OCI-M1 (cell line): ENCODE results near the gene GCGR.
A peak's percentile ranks its signal among the peaks of the same experiment; 100 is the strongest.

Source experiments
- DNase-seq: peaks from one replicate; lab custom pipeline; 2025; lab: John Stamatoyannopoulos, UW

The GCGR gene

DNA sequence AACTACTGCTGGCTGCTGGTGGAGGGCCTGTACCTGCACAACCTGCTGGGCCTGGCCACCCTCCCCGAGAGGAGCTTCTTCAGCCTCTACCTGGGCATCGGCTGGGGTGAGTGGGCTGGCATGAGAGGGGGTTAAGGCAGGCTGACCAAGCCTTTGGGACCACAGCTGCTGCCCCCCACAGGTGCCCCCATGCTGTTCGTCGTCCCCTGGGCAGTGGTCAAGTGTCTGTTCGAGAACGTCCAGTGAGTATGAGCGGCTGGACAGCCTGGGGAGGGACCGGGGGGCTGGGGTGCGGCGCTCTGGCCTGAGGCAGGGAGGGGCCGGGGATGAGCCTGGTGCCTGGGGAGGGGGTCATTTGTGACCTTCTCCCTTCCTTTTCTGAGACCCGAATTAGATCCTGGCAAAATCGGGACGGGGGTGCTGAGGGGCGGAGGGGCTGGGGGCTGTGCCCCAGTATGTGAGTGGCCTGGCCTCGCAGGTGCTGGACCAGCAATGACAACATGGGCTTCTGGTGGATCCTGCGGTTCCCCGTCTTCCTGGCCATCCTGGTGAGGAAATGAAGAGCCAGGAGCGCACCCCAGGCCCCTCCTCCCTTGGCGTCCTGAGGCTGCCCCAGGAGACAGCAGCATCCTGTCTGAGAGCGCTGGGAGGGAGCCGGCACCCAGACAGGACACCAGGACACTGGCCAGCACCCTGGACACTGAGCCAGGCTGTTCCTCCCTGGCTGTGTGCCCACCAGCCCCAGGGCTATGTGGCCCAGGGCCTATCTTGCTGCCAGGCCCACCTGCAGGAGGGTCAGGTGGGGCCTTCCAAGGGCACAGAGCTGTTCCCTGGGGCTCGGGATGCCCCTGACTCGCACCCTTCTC is 8.0 kb downstream of the GCGR start:
- DNase-seq, result no peak

DNA sequence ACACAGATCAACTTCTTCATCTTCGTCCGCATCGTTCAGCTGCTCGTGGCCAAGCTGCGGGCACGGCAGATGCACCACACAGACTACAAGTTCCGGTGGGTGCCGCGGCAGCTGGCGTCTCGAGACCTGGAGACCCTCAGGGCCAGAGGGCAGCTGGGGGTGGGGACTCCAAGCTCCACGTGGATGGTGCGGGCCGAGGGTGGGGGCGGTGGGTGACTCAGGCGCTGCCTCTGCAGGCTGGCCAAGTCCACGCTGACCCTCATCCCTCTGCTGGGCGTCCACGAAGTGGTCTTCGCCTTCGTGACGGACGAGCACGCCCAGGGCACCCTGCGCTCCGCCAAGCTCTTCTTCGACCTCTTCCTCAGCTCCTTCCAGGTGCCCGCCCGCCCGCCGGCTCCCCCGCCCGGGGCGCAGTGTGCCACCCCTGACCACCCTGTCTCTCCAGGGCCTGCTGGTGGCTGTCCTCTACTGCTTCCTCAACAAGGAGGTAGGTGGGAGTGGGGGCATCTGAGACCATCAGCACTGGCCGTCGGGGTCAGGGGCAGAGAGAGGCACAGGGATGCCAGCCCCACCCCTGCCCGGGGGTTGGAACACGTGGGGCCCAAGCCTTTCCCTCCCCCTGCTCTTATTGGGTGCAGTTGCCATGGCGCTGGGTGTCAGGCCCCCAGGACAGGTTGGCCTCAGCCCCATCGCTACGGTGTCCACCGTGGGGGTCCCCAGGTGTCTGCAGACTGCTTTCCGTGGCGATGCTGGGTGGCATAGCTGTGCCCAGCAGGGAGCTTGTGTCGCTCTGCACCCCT is 8.8 kb downstream of the GCGR start:
- DNase-seq, result no peak

DNA sequence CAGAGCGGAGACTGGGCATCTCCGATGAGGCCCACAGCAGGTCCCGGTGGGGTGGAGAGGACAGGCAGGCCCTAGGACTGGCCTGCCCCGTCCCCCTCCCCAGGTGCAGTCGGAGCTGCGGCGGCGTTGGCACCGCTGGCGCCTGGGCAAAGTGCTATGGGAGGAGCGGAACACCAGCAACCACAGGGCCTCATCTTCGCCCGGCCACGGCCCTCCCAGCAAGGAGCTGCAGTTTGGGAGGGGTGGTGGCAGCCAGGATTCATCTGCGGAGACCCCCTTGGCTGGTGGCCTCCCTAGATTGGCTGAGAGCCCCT is 9.4 kb downstream of the GCGR start:
- no peak for DNase-seq

DNA sequence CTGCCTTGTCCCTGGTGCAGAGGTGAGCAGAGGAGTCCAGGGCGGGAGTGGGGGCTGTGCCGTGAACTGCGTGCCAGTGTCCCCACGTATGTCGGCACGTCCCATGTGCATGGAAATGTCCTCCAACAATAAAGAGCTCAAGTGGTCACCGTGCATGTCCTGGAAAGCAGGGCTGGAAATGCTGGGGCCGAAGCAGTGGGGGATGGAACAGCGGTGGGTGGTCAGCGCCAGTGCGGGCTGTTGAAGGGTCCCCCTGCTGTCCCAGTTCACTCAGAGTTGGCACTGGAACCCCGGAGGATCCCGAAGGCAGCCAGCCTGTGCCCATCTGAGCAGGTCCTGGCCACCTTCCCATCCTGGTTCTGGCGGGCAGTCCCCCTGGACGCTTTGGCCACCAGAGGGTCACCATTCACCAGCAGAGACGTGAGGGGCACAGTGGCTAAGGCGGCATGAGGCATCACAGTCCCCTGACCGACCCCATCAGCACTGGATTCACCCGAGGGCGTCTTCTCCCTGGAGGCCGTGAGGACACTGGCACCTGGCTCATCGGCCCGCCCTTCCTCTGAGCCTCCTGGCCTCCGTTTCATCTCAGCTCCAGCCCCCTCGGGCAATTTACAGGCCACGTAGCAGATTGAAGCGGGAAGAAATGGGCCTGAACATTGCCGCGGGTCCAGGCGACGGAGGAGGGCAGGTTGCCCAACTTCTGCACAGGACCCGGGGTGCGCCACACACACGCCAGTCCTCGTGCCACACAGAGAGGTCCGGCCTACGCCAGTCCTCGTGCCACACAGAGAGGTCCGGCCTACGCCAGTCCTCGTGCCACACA is 10.1 kb downstream of the GCGR start:
- no peak for DNase-seq

DNA sequence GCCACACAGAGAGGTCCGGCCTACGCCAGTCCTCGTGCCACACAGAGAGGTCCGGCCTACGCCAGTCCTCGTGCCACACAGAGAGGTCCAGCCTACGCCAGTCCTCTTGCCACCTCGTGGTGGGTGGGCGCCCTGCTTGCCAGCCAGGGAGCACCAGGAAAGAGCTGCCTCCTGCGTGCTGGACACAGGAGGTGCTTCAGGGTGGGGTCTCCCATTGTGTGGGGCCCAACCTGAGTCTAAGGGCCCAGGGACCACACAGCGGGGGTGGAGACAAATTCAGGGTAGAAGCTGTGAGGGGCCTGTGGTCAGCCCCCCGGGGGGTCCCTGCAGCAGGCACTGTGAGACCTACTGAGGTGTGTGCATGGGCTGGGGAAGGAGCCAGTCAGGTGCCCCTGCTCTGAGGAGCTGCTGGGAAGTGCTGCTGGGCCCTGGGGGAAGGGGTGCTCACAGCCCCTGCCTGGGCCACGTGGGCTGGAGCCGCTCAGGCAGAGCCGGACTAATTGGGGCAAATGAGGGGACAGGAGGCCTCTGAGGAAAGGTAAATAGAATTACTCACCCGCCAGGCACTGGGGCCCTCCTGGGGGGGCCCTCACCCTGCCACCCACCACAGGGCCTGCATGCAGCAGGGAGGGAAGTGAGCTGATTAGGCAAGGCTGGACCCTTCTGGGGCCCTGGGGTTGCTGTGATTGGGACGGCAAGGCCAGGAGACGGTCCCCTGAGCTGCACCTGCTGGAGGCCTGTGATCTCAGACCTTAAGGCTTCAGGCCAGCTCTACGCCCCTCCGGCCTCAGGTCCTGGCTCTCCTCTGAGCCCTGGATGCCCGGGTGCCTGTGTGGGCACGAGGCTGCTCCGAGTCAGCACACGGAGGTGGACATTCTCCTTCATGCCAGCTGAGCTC is 11.0 kb downstream of the GCGR start:
- DNase-seq, result no peak

DNA sequence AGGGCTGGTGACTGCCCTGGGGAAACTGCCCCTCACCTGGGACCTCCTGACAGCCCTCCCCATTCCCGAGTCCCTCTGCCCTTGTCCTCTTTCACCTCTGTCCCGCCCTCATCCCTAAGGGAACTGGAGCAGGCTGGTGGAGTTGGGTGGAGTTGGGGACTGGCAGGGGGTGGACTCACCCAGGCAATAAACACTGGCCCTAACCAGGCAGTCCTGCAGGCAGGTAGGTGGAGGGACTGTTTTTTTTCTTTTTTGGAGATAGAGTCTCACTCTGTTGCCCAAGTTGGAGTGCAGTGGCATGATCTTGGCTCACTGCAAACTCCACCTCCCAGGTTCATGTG is 11.7 kb downstream of the GCGR start:
- no peak for DNase-seq

DNA sequence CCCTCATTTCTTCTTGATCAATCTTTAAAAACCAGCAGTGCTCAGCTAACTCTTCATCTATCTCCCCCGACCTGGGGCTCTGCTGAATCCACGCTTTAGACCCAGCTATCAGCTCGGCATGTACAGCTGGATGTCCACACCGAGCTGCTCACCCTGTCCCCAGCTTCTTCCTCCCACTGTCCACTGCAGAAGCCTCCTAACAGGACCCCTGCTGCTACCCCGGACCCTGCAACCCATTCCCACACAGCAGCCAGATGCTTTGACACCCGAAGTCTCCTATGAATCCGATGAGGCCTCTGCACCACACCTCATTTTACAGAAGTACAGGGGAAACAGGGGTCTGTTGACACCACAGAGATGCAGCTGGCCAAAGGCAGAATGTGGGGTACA is 13.8 kb downstream of the GCGR start:
- no peak for DNase-seq

DNA sequence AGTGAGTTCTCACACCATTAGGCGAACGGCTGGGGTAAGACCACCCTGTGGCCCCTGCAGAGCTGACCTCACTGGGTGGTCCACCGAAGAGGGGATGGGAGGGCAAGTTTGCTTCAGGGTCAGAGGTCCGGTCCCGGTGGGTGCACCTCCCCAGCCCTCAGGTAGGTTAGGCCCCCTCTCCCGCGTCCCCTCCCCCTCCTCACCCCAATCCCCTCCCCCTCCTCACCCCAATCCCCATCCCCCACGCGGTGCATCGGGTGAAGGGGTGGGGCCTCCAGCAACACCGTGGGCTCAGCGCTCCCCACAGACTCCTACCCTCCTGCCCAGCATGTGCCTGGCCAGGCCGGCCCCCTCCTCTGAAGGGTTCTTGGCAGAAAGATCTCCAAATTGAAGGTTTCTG is 15.8 kb downstream of the GCGR start:
- DNase-seq, result no peak

DNA sequence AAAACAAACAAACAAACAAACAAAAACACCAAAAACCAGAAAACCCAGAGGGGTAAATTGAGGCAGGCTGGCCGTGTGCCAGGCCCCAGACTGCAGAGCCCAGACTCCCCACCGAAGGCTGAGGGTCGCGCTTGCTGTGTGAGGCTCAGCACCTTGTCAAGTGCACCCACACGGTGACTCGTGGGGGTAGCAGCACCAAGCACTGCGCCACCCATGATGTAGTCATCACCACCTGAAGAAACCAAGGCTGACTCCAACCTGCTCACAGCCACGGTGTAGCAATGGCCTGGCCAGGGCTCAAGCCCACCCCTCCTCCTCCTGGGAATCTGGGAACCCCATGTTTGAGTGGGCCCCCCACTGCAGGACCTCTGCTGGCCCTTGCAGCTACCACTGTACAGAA is 17.2 kb downstream of the GCGR start:
- DNase-seq, result no peak

DNA sequence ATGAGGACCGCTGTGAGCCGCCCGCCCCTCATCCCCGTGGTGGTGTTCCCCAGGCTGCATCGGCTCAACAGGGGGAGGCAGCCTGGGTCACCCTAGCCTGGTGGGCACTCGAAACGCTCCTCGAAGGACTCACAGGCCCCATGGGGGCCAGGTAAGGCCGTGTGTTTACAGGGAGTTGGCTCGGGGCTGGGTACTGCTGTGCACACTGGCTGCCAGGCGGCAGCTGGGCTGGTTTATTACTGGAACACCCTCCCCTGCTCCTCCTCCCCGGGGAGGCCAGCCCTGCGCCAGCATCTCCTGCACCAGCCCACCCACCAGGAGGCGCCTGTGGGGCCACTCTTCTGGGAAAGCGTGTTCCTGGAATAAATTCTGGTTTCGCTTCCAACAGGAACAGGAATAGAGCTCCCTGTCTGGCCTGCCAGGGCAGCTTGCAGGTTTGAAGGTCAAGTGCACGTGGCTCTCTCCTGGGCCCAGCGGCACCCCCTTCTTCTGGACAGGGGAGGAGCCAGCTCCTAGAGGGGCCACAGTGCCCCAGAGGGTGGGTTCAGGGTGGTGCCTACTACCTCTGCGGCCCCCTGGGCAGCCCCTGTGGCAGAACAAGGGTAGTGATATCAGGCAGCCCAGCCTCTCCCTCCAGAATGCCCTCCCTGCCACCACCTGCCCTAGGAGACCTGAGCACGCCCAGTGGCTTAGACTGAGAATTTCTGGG is 17.8 kb downstream of the GCGR start:
- peak; percentile 95 for DNase-seq

DNA sequence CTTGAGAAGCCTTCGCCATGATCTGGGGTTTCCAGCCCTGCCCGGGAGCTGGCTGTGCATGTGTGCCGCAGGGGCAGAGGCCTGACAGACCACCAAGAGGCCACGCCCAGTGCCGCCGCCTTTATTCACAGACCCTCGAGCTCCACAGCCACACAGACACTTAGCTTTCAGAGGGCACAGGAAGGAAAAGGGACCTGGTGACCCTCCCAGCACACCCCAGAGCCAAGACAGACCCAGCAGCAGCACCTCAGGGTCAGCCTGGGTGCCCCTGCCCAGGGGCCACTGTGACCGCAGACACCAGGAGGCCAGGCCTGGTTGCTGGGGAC is 18.3 kb downstream of the GCGR start:
- no peak for DNase-seq

DNA sequence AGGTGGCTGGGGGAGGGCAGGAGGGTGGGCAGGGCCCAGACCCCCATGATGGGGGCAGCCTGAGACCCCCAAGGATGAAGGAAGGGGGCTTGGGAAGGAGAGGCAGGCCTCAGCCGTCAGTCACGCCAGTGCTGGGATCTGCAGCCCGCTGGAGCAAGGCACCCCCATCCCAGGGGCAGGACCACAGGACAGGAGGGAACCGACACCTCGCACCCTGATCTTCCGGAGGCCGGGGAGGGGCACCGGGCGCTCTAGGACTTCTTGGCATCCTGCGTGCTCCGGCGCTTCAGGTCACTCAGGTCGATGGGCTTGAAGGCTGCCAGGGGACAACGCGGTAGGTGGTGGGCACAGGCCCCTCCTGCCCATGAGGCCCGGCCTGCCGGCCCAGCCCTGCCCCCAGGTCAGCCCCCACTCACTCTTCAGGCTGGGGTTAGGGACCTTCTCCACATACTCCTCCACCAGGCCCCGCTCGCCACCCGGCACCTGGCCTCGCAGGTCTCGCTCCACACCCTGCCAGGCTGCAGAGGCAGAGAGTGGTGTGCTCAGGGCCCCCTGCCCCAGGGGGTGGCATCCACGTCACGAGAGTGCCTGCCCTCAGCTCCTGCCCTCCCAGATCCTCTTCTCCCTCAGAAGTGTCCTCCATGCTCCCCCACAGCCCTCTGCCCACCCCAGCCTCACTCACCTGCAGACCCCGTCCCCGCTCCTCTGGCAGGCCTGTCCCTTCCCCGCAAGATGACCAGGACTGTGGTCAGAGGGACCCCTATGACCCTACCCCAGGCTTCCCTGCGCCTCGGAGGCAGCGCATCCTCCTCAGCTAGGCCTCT is 19.3 kb downstream of the GCGR start:
- no peak for DNase-seq

DNA sequence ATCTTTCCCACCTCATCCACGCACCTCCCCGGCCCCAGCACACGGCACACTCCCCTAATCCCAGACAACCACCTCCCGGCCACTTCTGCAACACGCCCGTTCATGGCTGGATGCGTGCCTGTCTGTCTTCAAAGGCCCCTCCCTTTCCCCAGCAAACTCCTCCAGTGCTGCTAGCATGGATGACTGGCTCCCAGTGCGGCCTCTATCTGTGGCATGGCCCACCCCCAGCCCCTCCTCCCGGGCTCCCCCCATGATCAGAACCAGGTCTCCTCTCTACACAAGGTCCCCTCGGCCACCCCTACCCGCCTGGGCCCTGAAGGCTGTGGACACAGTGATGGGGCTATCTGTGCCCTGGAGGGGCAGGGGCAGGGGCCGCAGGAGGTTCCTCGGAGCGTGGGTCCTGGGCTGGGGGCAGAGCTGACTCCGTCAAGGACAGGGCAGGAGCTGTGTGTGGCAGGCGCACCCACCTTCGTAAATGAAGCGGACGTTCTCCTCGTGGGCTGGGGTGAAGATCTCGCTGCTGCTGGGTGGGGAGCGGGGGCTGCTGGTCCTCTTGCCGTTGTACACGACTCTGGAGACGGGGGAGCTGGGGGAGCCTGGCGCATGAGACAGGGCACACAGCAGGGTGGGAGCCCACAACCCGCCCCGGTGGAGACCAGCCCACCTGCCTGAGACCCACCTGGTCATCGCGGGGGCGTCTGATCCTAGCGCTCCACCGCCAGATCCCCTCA is 20.0 kb downstream of the GCGR start:
- no peak for DNase-seq

DNA sequence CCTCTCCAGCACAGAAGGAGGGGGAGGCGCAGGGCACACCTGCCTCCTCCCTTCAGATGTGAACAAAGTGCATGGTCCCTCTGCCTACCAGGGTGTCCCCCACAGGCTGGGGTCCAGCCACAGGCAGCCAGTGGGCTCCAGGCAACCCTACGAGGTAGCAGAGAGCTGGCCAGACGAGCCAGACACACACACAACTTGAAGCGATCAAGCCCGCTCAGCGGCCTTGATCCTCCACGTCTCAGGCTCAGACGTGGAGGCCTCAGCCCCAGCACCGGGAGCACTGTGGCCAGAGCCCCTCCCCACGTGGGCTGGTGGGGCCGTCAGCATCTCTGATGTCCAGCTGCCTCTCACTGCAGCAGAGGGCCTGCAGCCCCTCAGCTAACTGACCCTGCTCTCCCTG is 20.6 kb downstream of the GCGR start:
- no peak for DNase-seq

DNA sequence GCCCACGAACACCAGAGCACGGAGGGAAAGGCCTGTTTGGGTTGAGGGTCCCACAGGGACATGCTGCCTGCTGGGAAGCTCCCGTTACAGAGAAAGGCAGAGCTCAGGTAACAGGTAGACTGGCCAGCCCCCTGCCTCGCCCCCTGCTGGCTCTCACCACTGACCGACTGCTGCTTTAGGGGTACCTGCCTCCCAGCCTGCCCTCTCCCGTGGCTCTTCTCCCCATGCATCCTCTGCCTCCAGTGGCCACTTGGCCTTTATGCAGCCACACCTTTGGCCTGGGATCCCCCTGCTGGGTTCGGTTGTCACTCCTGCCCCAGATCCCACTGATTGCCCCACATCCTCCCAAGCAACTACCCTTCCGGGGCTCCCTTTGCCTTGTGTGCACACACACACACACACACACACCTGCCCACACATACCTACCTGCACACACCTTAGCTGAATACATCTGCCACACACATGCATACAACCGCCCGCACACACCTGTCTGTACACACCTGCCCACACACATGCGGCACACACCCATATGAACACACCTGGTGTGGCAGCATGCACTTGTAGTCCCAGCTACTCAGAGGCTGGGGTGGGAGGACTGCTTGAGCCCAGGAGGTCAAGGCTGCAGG is 22.0 kb downstream of the GCGR start:
- no peak for DNase-seq

DNA sequence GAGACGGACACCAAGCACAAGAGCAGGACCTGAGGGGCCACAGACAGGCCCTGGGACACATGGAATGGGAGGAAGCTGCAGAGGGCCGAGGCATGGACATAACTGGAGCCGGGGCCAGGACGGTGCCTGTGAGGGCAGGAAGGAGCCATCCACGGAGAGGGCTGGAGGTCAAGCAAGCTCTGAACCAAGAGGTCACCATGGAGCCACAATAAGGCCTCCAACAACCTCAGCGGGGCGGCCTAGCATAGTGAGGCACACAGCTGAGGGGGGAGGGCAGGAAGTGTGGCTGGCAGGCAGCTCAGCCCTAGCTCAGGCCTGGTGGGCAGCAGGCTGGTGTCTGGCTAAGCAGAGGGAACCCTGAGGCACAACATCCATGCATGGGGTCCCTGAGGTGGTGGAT is 24.7 kb downstream of the GCGR start:
- no peak for DNase-seq

DNA sequence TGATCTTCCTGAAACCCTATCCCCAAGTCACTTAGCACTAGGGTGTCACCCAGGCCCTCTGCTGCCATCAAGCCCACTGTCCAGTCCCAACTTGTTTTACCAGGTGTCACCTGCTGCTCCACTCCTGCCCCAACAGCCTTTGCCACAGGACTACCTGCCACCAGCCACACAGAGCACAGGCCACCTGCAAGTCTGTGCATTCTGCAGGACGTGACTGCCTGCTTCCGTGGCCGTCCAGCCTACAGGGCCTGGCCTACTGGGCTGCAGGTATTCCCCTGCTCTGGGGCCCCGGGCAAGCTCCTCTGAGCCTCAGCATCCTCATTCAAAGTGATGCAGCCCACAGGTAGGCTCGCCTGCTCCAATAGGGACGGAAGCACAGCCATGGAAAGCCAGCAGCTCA is 25.9 kb downstream of the GCGR start:
- DNase-seq, result no peak

DNA sequence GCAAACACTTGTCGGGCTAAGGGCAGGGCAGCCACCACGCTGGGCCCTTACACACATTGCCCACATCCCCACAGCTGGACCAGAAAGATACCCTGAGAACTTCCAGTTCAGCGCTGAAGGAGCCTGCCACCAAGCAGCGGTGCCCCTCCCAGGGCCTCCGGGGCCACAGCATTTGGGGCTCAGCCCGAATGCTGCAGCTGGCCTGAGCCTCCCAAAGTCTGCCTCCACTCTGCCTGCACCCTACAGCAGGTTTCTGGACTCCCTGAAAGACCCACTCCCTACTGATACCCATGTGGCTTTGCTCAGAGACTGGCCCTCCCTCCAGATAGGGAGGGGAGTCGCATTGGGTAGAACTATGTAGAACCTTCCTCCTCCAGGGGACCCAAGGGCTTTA is 27.6 kb downstream of the GCGR start:
- no peak for DNase-seq

DNA sequence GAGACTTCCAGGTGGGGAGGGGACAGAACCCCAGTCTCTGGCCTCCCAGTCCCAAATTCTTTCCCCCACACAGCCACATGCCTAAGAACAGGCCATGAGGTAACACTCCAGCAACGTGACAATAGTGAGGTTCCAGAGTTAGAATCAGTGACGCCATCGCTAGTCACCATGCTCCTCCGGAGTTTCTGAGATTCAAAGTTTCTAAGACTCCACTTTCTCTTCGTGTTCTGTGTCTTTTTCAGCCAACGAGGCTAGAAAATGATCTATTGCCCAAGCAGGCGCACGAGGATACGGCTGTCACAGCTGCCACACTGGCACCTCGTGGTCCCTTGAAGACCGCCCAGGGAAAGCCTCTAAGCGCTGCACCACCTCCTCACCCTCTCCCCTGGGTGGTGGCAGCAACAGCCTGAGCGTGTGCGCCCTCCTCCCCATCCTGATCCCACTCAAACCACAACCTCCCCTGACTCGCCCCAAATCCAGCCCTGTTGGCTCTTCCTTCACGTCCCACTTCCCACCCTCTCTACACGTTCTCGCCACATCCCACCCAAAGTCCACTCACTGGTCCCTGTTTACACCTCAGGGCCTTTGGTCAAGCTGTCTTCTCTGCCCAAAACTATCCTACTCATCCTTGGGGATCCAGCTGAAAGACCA is 28.1 kb downstream of the GCGR start:
- peak; percentile 59 for DNase-seq
